CD14-positive monocyte (primary cell): ENCODE measurements around the gene DTNA. TPM values are rescaled to one million over a fixed set of nuclear protein-coding genes. Genes with fewer than 3 reads are reported as not detected.
"Not testable (repeated sequence)": the region's sequence is repeated elsewhere in the genome, so short reads cannot be mapped to it uniquely, and the experiment has no call there.

ENCODE experiments used
- DNase-seq, 3 donors: peaks; one replicate each; pipeline ENCODE4 v3.0.0-alpha.2; 2011 to 2022
- H2AFZ ChIP-seq: 2 replicates; pipeline ENCODE4 v1.6.0; 2012; ENCODE audit warnings: mild to moderate bottlenecking, low read depth, low read length, inconsistent platforms; ENCODE audit not compliant: insufficient read depth, poor library complexity, severe bottlenecking
- H3K27ac ChIP-seq, 2 donors: 1 replicate in 1 of 2; 2 replicates in 1 of 2; pipeline ENCODE4 v1.5.1; 2012 to 2013; ENCODE audit warnings: low read length in 2 of 2, control low read depth in 1 of 2, inconsistent platforms in 1 of 2, low read depth in 1 of 2, mild to moderate bottlenecking in 1 of 2
- H3K27me3 ChIP-seq, 2 donors: one replicate each; pipeline versions ENCODE4 v1.6.0 to v1.6.1; 2011 to 2013; ENCODE audit warnings: low read length in 2 of 2; ENCODE audit not compliant: control insufficient read depth in 2 of 2, insufficient read depth in 2 of 2
- H3K36me3 ChIP-seq, 2 donors: replicated peaks in 1 of 2; 1 replicate in 1 of 2; 2 replicates in 1 of 2; pipeline versions ENCODE4 v1.5.1 to v1.6.1; 2012 to 2013; ENCODE audit warnings: low read length in 2 of 2, control low read depth in 1 of 2, inconsistent platforms in 1 of 2, mild to moderate bottlenecking in 1 of 2; ENCODE audit not compliant: insufficient read depth in 2 of 2, control insufficient read depth in 1 of 2
- H3K4me1 ChIP-seq, 2 donors: 1 replicate in 1 of 2; 2 replicates in 1 of 2; pipeline versions ENCODE4 v1.5.1 to v1.6.1; 2012 to 2013; ENCODE audit warnings: low read length in 2 of 2, control low read depth in 1 of 2, inconsistent platforms in 1 of 2, mild to moderate bottlenecking in 1 of 2, moderate library complexity in 1 of 2; ENCODE audit not compliant: insufficient read depth in 2 of 2, control insufficient read depth in 1 of 2
- H3K4me2 ChIP-seq: replicated peaks from 2 replicates; pipeline ENCODE3; 2012; ENCODE audit warnings: low read length, moderate library complexity, mild to moderate bottlenecking; ENCODE audit not compliant: poor library complexity, severe bottlenecking; ENCODE audit errors: extremely low read depth
- H3K4me3 ChIP-seq, 3 experiments: fragments of 200-600 bp in 1 of 3; sonication (generic) in 1 of 3; replicated peaks in 1 of 3; 1 replicate in 2 of 3; 2 replicates in 1 of 3; pipeline ENCODE4 v1.5.1; 2011 to 2013; ENCODE audit warnings: low read length in 3 of 3, mild to moderate bottlenecking in 3 of 3, control low read depth in 2 of 3, low read depth in 2 of 3, inconsistent platforms in 1 of 3, moderate library complexity in 1 of 3
- H3K79me2 ChIP-seq: 2 replicates; pipeline ENCODE4 v1.6.0; 2012; ENCODE audit warnings: mild to moderate bottlenecking, control low read depth, inconsistent platforms, low read length, moderate library complexity; ENCODE audit not compliant: insufficient read depth
- H3K9ac ChIP-seq: 2 replicates; pipeline ENCODE4 v1.6.0; 2017; ENCODE audit warnings: low read length, mild to moderate bottlenecking; ENCODE audit not compliant: insufficient read depth, poor library complexity, severe bottlenecking
- H3K9me3 ChIP-seq, 2 donors: replicated peaks in 1 of 2; 1 replicate in 1 of 2; 2 replicates in 1 of 2; pipeline versions ENCODE4 v1.5.1 to v1.6.1; 2012 to 2013; ENCODE audit warnings: low read length in 2 of 2, control low read depth in 1 of 2; ENCODE audit not compliant: control insufficient read depth in 1 of 2, insufficient read depth in 1 of 2
- H4K20me1 ChIP-seq: 2 replicates; pipeline ENCODE4 v1.6.0; 2012; ENCODE audit warnings: mild to moderate bottlenecking, low read length, control low read depth, moderate library complexity; ENCODE audit not compliant: insufficient read depth
- H3K27ac Mint-ChIP-seq, 7 donors: one replicate each; pipeline ENCODE4 v1.8.0; 2020; ENCODE audit warnings: mild to moderate bottlenecking in 7 of 7, mixed read lengths in 7 of 7, moderate library complexity in 6 of 7, inconsistent platforms in 2 of 7
- H3K27me3 Mint-ChIP-seq, 3 donors: one replicate each; pipeline ENCODE4 v1.8.0; 2021 to 2022; ENCODE audit warnings: low read depth in 3 of 3, mild to moderate bottlenecking in 3 of 3, mixed read lengths in 3 of 3, moderate library complexity in 3 of 3, inconsistent platforms in 1 of 3
- H3K36me3 Mint-ChIP-seq, 2 donors: one replicate each; pipeline ENCODE4 v1.8.0; 2020; ENCODE audit warnings: mixed read lengths in 2 of 2, inconsistent platforms in 1 of 2, mild to moderate bottlenecking in 1 of 2
- H3K4me1 Mint-ChIP-seq: one replicate; pipeline ENCODE4 v1.8.0; 2020; ENCODE audit warnings: mild to moderate bottlenecking, mixed read lengths
- H3K4me3 Mint-ChIP-seq, 2 donors: one replicate each; pipeline ENCODE4 v1.8.0; 2020; ENCODE audit warnings: mild to moderate bottlenecking in 2 of 2, mixed read lengths in 2 of 2, moderate library complexity in 1 of 2
- H3K9me3 Mint-ChIP-seq, 7 donors: one replicate each; pipeline ENCODE4 v1.8.0; 2020 to 2022; ENCODE audit warnings: mixed read lengths in 7 of 7, mild to moderate bottlenecking in 6 of 7, moderate library complexity in 6 of 7, inconsistent platforms in 2 of 7
- WGBS: methylation state at CpG from one replicate; pipeline ENCODE4 v1.1.5; 2013; ENCODE audit warnings: missing lambda C conversion rate; ENCODE audit not compliant: insufficient coverage; 5-methylcytosine and 5-hydroxymethylcytosine counted together
- intact Hi-C, 2 donors: fragments of 100-400 bp; cut with micrococcal nuclease; formaldehyde crosslinking; loops; one replicate each; pipeline versions ENCODE4 v1.15.0 to v1.15.1; 2023
- polyA plus RNA-seq, 3 donors: library from polyadenylated mRNA; depleted of rRNA in 1 of 3; unstranded in 2 of 3; stranded (reverse) in 1 of 3; fragments of 300-500 nt in 2 of 3; fragments of >200 nt in 1 of 3; fragmentation: Illumina TruSeq in 2 of 3; gene quantifications; 1 replicate in 2 of 3; 2 replicates in 1 of 3; pipeline ENCODE4 v1.2.3, GENCODE V29; 2012 to 2021
- TF ChIP-seq, protein P1 (sequence below): fragments of 200-600 bp; IDR thresholded peaks from one replicate; pipeline ENCODE4 v1.8.0; 2022; ENCODE audit warnings: antibody characterized with exemption, mild to moderate bottlenecking

DTNA gene
- polyA plus RNA-seq, 3 donors, result 0.53 to 2.3 (median 0.76) TPM

DNA sequence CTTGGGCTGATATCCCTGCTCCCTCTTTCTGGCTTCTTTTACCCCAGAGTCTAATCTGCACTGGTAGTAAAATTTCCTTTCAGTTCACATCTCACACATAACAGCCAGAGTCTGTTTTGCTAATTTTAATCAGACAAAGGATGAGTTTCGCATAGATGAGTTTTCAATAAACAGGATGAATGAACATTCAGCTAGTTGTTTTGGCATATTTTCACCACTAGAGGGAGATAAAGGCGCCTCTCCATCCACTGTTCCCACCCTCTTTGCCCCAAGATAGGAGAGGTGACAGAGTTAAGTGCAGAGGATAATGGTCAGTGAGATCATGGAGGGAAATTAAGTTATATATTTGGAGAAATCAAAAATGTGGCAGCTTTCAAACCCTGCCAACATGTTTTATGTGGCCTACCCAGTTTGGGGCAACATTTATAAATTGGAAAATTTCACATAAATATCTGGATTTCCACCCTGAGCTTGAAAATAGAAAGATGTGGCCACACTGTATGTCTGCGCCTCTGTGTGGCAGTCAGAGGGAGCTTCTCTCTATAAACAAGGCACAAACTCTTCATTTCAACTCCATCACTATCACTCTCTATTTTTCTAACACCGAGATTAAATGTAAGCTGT is 48.5 kb upstream of the DTNA start:
- Histone ChIP-seq H3K9me3 (no peaks in the 10 kb centered on the region), H3K27ac (no peak overlapping the region), H2AFZ (no peak overlapping the region), H3K4me2 (no peak overlapping the region), H3K27me3 (no peaks in the 10 kb centered on the region), H4K20me1 (no peaks in the 10 kb centered on the region), H3K4me1 (no peaks in the 10 kb centered on the region), H3K79me2 (no peaks in the 10 kb centered on the region), H3K9ac (no peak overlapping the region), H3K4me3 (no peak overlapping the region), H3K36me3 (no peaks in the 10 kb centered on the region)
- Mint-ChIP-seq H3K36me3 (no peaks in the 10 kb centered on the region), H3K4me3 (no peak overlapping the region), H3K4me1 (peaks cover 5% of the 10 kb centered on the region), H3K27me3 (peaks cover 0 to 7% (median 5%) of the 10 kb centered on the region in 3 donors), H3K9me3 (peaks cover 0 to 1% (median 0%) of the 10 kb centered on the region in 7 donors), H3K27ac (no peak overlapping the region)
- WGBS, result no CpG with 5 or more reads among the region's 4 CpGs
- peak; percentile 6 to 28 (median 27) for DNase-seq
- intact Hi-C loops, result no loop called here
- TF ChIP-seq, protein P1, sequence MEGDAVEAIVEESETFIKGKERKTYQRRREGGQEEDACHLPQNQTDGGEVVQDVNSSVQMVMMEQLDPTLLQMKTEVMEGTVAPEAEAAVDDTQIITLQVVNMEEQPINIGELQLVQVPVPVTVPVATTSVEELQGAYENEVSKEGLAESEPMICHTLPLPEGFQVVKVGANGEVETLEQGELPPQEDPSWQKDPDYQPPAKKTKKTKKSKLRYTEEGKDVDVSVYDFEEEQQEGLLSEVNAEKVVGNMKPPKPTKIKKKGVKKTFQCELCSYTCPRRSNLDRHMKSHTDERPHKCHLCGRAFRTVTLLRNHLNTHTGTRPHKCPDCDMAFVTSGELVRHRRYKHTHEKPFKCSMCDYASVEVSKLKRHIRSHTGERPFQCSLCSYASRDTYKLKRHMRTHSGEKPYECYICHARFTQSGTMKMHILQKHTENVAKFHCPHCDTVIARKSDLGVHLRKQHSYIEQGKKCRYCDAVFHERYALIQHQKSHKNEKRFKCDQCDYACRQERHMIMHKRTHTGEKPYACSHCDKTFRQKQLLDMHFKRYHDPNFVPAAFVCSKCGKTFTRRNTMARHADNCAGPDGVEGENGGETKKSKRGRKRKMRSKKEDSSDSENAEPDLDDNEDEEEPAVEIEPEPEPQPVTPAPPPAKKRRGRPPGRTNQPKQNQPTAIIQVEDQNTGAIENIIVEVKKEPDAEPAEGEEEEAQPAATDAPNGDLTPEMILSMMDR, result peak; percentile 92

DNA sequence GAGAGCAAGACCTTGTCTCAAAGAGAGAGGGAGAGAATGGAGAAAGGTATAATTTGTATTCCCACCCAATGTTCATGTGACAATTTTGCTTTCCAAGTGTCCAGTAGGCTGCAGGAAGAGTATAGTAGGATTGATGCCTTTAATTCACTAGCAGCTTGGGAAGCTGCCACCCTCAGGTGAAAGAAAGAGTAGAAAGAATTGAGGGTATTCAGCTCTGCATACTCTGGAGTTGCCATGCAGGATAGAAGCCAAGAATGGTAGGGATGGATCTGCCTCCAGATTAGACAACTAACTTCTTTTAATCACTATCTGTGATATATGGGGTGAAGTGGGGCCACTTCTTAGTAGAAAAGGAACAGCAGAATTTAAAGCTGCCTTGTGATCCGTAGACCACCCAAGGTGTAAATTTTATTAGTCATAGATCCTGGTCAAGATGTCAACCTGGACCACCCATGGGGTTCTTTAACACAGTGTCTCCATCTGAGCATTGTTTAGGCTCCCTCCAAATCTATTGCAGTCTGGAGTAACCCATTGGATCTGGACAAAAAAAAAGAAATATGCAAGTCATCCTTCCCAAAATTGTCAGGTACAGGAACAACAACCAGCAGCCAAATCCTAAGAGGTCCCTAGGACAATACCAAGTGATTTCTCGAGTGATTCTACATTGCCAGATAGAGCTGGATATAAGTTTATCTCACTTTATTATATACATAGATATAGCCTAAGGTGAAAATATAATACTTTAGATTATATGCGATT is 33.1 kb upstream of the DTNA start:
- Histone ChIP-seq H4K20me1 (no peaks in the 10 kb centered on the region), H3K4me1 (no peaks in the 10 kb centered on the region), H3K27me3 (no peaks in the 10 kb centered on the region), H3K9me3 (no peaks in the 10 kb centered on the region), H3K79me2 (no peaks in the 10 kb centered on the region), H3K36me3 (no peaks in the 10 kb centered on the region), H3K4me3 (no peak overlapping the region), H2AFZ (no peak overlapping the region), H3K9ac (no peak overlapping the region), H3K4me2 (no peak overlapping the region), H3K27ac (no peak overlapping the region)
- no peak for DNase-seq
- Mint-ChIP-seq H3K4me3 (no peak overlapping the region), H3K36me3 (no peaks in the 10 kb centered on the region), H3K27me3 (no peaks in the 10 kb centered on the region), H3K27ac (no peak overlapping the region), H3K9me3 (peaks cover 0 to 8% (median 0%) of the 10 kb centered on the region in 7 donors), H3K4me1 (no peaks in the 10 kb centered on the region)
- TF ChIP-seq, protein P1, result no peak
- 63% methylated on average over 1 of the region's 3 CpGs for whole genome bisulfite sequencing
- intact Hi-C loops, result no loop called here

DNA sequence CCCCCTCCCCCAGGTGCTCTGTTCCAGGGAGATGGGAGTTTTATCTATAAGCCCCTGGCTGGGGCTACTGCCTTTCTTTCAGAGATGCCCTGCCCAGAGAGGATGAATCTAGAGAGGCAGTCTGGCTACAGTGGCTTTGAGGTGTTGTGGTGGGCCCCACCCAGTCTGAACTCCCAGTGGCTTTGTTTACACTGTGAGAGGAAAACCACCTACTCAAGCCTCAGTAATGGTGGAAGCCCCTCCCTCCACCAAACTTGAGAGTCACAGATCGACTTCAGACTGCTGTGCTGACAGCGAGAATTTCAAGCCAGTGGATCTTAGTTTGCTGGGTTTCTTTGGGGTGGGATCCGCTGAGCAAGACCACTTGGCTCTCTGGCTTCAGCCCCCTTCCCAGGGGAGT is 20.3 kb upstream of the DTNA start:
- H3K4me3 ChIP-seq, result not testable (repeated sequence)

More for the DNA sequence above, 20.3 kb upstream of the DTNA start:
- H4K20me1 ChIP-seq, H3K27me3 ChIP-seq, H3K4me2 ChIP-seq, H3K9ac ChIP-seq, H3K4me1 ChIP-seq, H3K4me3 Mint-ChIP-seq, H3K9me3 Mint-ChIP-seq, H3K4me1 Mint-ChIP-seq, DNase-seq, H3K9me3 ChIP-seq, H3K36me3 ChIP-seq, H3K79me2 ChIP-seq, H3K27me3 Mint-ChIP-seq, H3K36me3 Mint-ChIP-seq, H3K27ac Mint-ChIP-seq, intact Hi-C loops, H2AFZ ChIP-seq, H3K27ac ChIP-seq: not testable (repeated sequence)
- WGBS, result 90% methylated on average over 2 of the region's 3 CpGs
